Osteoblast (primary cell): ENCODE measurements around the gene ATP6V1C2. TPM values are rescaled to one million over a fixed set of nuclear protein-coding genes. Genes with fewer than 3 reads are reported as not detected.

ENCODE experiments used
- DNase-seq: peaks from one replicate; pipeline ENCODE4 v3.0.0; 2011; ENCODE audit warnings: low spot score, mixed read lengths; ENCODE audit not compliant: insufficient read length; ENCODE audit errors: missing footprints
- H2AFZ ChIP-seq: 2 replicates; pipeline ENCODE4 v1.6.0; 2011; ENCODE audit warnings: mild to moderate bottlenecking, low read length
- H3K27ac ChIP-seq: 2 replicates; pipeline ENCODE4 v1.5.1; 2011; ENCODE audit warnings: mild to moderate bottlenecking, low read depth, low read length, moderate library complexity
- H3K27me3 ChIP-seq: 2 replicates; pipeline ENCODE4 v1.6.0; 2012; ENCODE audit warnings: mild to moderate bottlenecking, control low read depth, inconsistent platforms, low read length, moderate library complexity; ENCODE audit not compliant: insufficient read depth
- H3K36me3 ChIP-seq: 2 replicates; pipeline ENCODE4 v1.5.1; 2011; ENCODE audit warnings: mild to moderate bottlenecking, low read length, control low read depth, moderate library complexity; ENCODE audit not compliant: insufficient read depth
- H3K4me1 ChIP-seq: 2 replicates; pipeline ENCODE4 v1.5.1; 2011; ENCODE audit warnings: mild to moderate bottlenecking, low read length, control low read depth, moderate library complexity; ENCODE audit not compliant: insufficient read depth
- H3K4me2 ChIP-seq: 2 replicates; pipeline ENCODE4 v1.6.0; 2011; ENCODE audit warnings: mild to moderate bottlenecking, low read length; ENCODE audit not compliant: insufficient read depth
- H3K4me3 ChIP-seq: fragments of 200-600 bp; sonication (generic); 3 replicates; pipeline ENCODE4 v1.5.1; 2012; ENCODE audit warnings: mild to moderate bottlenecking, low read length, inconsistent platforms; ENCODE audit not compliant: insufficient read depth
- H3K79me2 ChIP-seq: 2 replicates; pipeline ENCODE4 v1.6.0; 2012; ENCODE audit warnings: mild to moderate bottlenecking, low read length, control low read depth, inconsistent platforms; ENCODE audit not compliant: insufficient read depth
- H3K9me3 ChIP-seq: 2 replicates; pipeline ENCODE4 v1.5.1; 2011; ENCODE audit warnings: low read depth, low read length, control low read depth
- H4K20me1 ChIP-seq: 2 replicates; pipeline ENCODE4 v1.6.0; 2012; ENCODE audit warnings: mild to moderate bottlenecking, low read length, control low read depth; ENCODE audit not compliant: insufficient read depth
- CTCF ChIP-seq: IDR thresholded peaks from 2 replicates; pipeline ENCODE4 v1.5.1; 2011; ENCODE audit warnings: mild to moderate bottlenecking, low read depth, low read length, moderate library complexity; ENCODE audit errors: extremely low read depth
- total RNA-seq: library from RNA; depleted of rRNA; stranded (reverse); fragments of >200 nt; gene quantifications from 2 replicates; pipeline ENCODE4 v1.2.3, GENCODE V29; 2012

ATP6V1C2 gene
- total RNA-seq, 1 donor, result under 0.01 TPM

- H3K9me3 ChIP-seq, result no peaks in the 10 kb centered on the region
- H3K27ac ChIP-seq, result no peak overlapping the region
- no peak overlapping the region for H3K4me3 ChIP-seq
- DNase-seq, result peak; percentile 39
- H3K79me2 ChIP-seq, result peaks cover 3% of the 10 kb centered on the region
- no peak for TF ChIP-seq CTCF
- no peak overlapping the region for H3K4me2 ChIP-seq
- no peak overlapping the region for H2AFZ ChIP-seq
- H3K27me3 ChIP-seq, result no peaks in the 10 kb centered on the region
- peaks cover 83% of the 10 kb centered on the region for H3K36me3 ChIP-seq
- H3K4me1 ChIP-seq, result no peaks in the 10 kb centered on the region
- peaks cover 15% of the 10 kb centered on the region for H4K20me1 ChIP-seq
These were observed 65.9 kb downstream of the ATP6V1C2 start for GRCh38 chr2:10787176-10787968.

- TF ChIP-seq CTCF, result no peak
- DNase-seq, result peak; percentile 19
- H4K20me1 ChIP-seq, result peaks cover 15% of the 10 kb centered on the region
- H2AFZ ChIP-seq, result no peak overlapping the region
- no peaks in the 10 kb centered on the region for H3K9me3 ChIP-seq
- H3K36me3 ChIP-seq, result peaks cover 93% of the 10 kb centered on the region
- no peak overlapping the region for H3K27ac ChIP-seq
- no peak overlapping the region for H3K4me3 ChIP-seq
- H3K27me3 ChIP-seq, result no peaks in the 10 kb centered on the region
- no peaks in the 10 kb centered on the region for H3K4me1 ChIP-seq
- peaks cover 3% of the 10 kb centered on the region for H3K79me2 ChIP-seq
- no peak overlapping the region for H3K4me2 ChIP-seq
These were observed 67.4 kb downstream of the ATP6V1C2 start for GRCh38 chr2:10788855-10789254.

- no peak for DNase-seq
- no peak overlapping the region for H3K4me2 ChIP-seq
- H4K20me1 ChIP-seq, result peaks cover 9% of the 10 kb centered on the region
- H3K9me3 ChIP-seq, result no peaks in the 10 kb centered on the region
- no peaks in the 10 kb centered on the region for H3K4me1 ChIP-seq
- H3K27me3 ChIP-seq, result no peaks in the 10 kb centered on the region
- no peak for TF ChIP-seq CTCF
- no peak overlapping the region for H3K4me3 ChIP-seq
- H2AFZ ChIP-seq, result no peak overlapping the region
- H3K27ac ChIP-seq, result no peak overlapping the region
- peaks cover 11% of the 10 kb centered on the region for H3K79me2 ChIP-seq
- H3K36me3 ChIP-seq, result peaks cover 85% of the 10 kb centered on the region
These were observed 69.0 kb downstream of the ATP6V1C2 start for GRCh38 chr2:10790228-10790973.

GRCh38 chr2:10792001-10792634 is 70.7 kb downstream of the ATP6V1C2 start:
- no peaks in the 10 kb centered on the region for H3K27me3 ChIP-seq
- H3K4me1 ChIP-seq, result no peaks in the 10 kb centered on the region
- no peak overlapping the region for H3K27ac ChIP-seq
- no peak overlapping the region for H3K4me3 ChIP-seq
- peaks cover 10% of the 10 kb centered on the region for H4K20me1 ChIP-seq
- no peaks in the 10 kb centered on the region for H3K9me3 ChIP-seq
- H3K79me2 ChIP-seq, result peaks cover 18% of the 10 kb centered on the region
- no peak for TF ChIP-seq CTCF
- peak; percentile 4 for DNase-seq
- no peak overlapping the region for H3K4me2 ChIP-seq
- H2AFZ ChIP-seq, result no peak overlapping the region
- peaks cover 82% of the 10 kb centered on the region for H3K36me3 ChIP-seq
